PC-3 (cell line): ENCODE results near the gene NR2F2. TPM values are rescaled to one million over a fixed set of nuclear protein-coding genes. Genes with fewer than 3 reads are reported as not detected.
A peak's percentile ranks its signal among the peaks of the same experiment; 100 is the strongest.

ENCODE experiments used
- ATAC-seq: fragments of 200-7000 bp; cut with Tn5 transposase; 2 replicates; pipeline ENCODE4 v1.9.1; 2020; ENCODE audit warnings: mild to moderate bottlenecking, moderate library complexity
- BruUV-seq: library from RNA; stranded (reverse); fragments of 400-500 nt; replicated peaks from 2 replicates; lab custom pipeline; 2021; lab: Mats Ljungman, UMichigan
- CTCF ChIA-PET: fragments of 300-600 bp; sonication (Branson Sonifier 250); formaldehyde crosslinking; loops from one replicate; lab custom pipeline; 2022; ENCODE audit warnings: antibody characterized with exemption; lab: Charles Lee
- POLR2A ChIA-PET: fragments of 300-600 bp; sonication (Branson Sonifier 250); formaldehyde crosslinking; loops from one replicate; lab custom pipeline; 2022; ENCODE audit warnings: antibody characterized with exemption; ENCODE audit not compliant: unreplicated experiment; lab: Charles Lee
- DNase-seq: peaks from one replicate; pipeline ENCODE4 v3.0.0-alpha.2; 2015
- H2AFZ ChIP-seq: fragments of 300-600 bp; sonication (generic); 2 replicates; pipeline ENCODE4 v1.6.0; 2016; ENCODE audit warnings: antibody characterized with exemption, low read length
- H3F3A ChIP-seq: fragments of 300-600 bp; sonication (generic); one replicate; pipeline ENCODE4 v1.6.0; 2017; ENCODE audit warnings: antibody characterized with exemption, low read length, control low read depth, mild to moderate bottlenecking; ENCODE audit not compliant: unreplicated experiment
- H3K27ac ChIP-seq: fragments of 300-600 bp; sonication (generic); 2 replicates; pipeline ENCODE4 v1.5.1; 2016; ENCODE audit warnings: mild to moderate bottlenecking, low read length
- H3K27me3 ChIP-seq: fragments of 300-600 bp; sonication (generic); 2 replicates; pipeline ENCODE4 v1.6.1; 2016; ENCODE audit warnings: low read length, mixed read lengths
- H3K36me3 ChIP-seq: fragments of 300-600 bp; sonication (generic); 2 replicates; pipeline ENCODE4 v1.6.1; 2016; ENCODE audit warnings: low read depth, mixed run types, low read length, mixed read lengths
- H3K4me1 ChIP-seq: fragments of 300-600 bp; sonication (generic); 2 replicates; pipeline ENCODE4 v1.5.1; 2016; ENCODE audit warnings: low read length; ENCODE audit not compliant: insufficient read depth
- H3K4me2 ChIP-seq: fragments of 300-600 bp; sonication (generic); 2 replicates; pipeline ENCODE4 v1.6.0; 2016; ENCODE audit warnings: low read length
- H3K4me3 ChIP-seq: fragments of 300-600 bp; sonication (generic); 2 replicates; pipeline ENCODE4 v1.5.1; 2016; ENCODE audit warnings: mild to moderate bottlenecking, low read length, mixed read lengths
- H3K79me2 ChIP-seq: fragments of 300-600 bp; sonication (generic); 2 replicates; pipeline ENCODE4 v1.6.1; 2017; ENCODE audit warnings: low read length, mixed read lengths
- H3K9ac ChIP-seq: fragments of 300-600 bp; sonication (generic); 2 replicates; pipeline ENCODE4 v1.6.0; 2016; ENCODE audit warnings: mild to moderate bottlenecking, low read length
- H3K9me2 ChIP-seq: fragments of 300-600 bp; sonication (generic); replicated peaks from 2 replicates; pipeline ENCODE4 v1.6.1; 2016; ENCODE audit warnings: mixed run types, low read length, mixed read lengths
- H3K9me3 ChIP-seq: fragments of 300-600 bp; sonication (generic); 2 replicates; pipeline ENCODE4 v1.6.1; 2016; ENCODE audit warnings: low read length, mixed read lengths
- H4K20me1 ChIP-seq: fragments of 300-600 bp; sonication (generic); 2 replicates; pipeline ENCODE4 v1.6.1; 2016; ENCODE audit warnings: low read length, mixed read lengths
- EZH2 ChIP-seq: fragments of 300-600 bp; sonication (generic); IDR thresholded peaks from one replicate; pipeline ENCODE4 v1.6.1; 2017; ENCODE audit warnings: antibody characterized with exemption, mild to moderate bottlenecking, low read length; ENCODE audit not compliant: unreplicated experiment
- EZH2phosphoT487 ChIP-seq: fragments of 300-600 bp; sonication (generic); IDR thresholded peaks from 2 replicates; pipeline ENCODE4 v1.6.1; 2018; ENCODE audit warnings: mild to moderate bottlenecking, antibody characterized with exemption, low read length, borderline replicate concordance
- intact Hi-C: fragments of 100-400 bp; cut with micrococcal nuclease; formaldehyde crosslinking; loops from 2 replicates; pipeline ENCODE4 v1.9.0; 2023
- total RNA-seq: library from RNA; depleted of rRNA; stranded (reverse); fragments of >200 nt; gene quantifications from 2 replicates; pipeline ENCODE4 v1.2.3, GENCODE V29; 2014
- TF ChIP-seq, protein P1 (sequence below): fragments of 300-600 bp; sonication (generic); conservative IDR thresholded peaks from 2 replicates; pipeline ENCODE4 v1.5.1; 2017; ENCODE audit warnings: antibody characterized with exemption, low read depth, mild to moderate bottlenecking, low read length

The NR2F2 gene
- total RNA-seq, 1 experiment from 2014 or later = 19.6 TPM

GRCh38 chr15:96320703-96321638 lies 9.5 kb upstream of the NR2F2 start:
- TF ChIP-seq, protein P1, sequence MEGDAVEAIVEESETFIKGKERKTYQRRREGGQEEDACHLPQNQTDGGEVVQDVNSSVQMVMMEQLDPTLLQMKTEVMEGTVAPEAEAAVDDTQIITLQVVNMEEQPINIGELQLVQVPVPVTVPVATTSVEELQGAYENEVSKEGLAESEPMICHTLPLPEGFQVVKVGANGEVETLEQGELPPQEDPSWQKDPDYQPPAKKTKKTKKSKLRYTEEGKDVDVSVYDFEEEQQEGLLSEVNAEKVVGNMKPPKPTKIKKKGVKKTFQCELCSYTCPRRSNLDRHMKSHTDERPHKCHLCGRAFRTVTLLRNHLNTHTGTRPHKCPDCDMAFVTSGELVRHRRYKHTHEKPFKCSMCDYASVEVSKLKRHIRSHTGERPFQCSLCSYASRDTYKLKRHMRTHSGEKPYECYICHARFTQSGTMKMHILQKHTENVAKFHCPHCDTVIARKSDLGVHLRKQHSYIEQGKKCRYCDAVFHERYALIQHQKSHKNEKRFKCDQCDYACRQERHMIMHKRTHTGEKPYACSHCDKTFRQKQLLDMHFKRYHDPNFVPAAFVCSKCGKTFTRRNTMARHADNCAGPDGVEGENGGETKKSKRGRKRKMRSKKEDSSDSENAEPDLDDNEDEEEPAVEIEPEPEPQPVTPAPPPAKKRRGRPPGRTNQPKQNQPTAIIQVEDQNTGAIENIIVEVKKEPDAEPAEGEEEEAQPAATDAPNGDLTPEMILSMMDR = no peak
- no peak for TF ChIP-seq EZH2
- TF ChIP-seq EZH2phosphoT487 = no peak
- no peaks in the 10 kb centered on the region for H3K9me2 ChIP-seq
- BruUV-seq = no TSS peak
- H3K4me2 ChIP-seq = peak overlapping the region; percentile 89; the same call in 1 of the 2 replicates
- POLR2A ChIA-PET = no interaction called here
- no peaks in the 10 kb centered on the region for H3K36me3 ChIP-seq
- H3K9me3 ChIP-seq = no peaks in the 10 kb centered on the region
- H2AFZ ChIP-seq = no peak overlapping the region
- peaks cover 29% of the 10 kb centered on the region for H3K79me2 ChIP-seq
- H3K4me3 ChIP-seq = no peak overlapping the region
- intact Hi-C loops = loop anchor here (10.0 kb wide), 1 partner anchor 914 kb away; no protein-coding TSS in a partner anchor
- ATAC-seq (no peak), DNase-seq (no peak)
- H4K20me1 ChIP-seq = no peaks in the 10 kb centered on the region
- H3K4me1 ChIP-seq = peaks cover 29% of the 10 kb centered on the region
- H3F3A ChIP-seq = peaks cover 4% of the 10 kb centered on the region
- no peak overlapping the region for H3K9ac ChIP-seq
- CTCF ChIA-PET = no interaction called here
- no peaks in the 10 kb centered on the region for H3K27me3 ChIP-seq
- no peak overlapping the region for H3K27ac ChIP-seq

DNA sequence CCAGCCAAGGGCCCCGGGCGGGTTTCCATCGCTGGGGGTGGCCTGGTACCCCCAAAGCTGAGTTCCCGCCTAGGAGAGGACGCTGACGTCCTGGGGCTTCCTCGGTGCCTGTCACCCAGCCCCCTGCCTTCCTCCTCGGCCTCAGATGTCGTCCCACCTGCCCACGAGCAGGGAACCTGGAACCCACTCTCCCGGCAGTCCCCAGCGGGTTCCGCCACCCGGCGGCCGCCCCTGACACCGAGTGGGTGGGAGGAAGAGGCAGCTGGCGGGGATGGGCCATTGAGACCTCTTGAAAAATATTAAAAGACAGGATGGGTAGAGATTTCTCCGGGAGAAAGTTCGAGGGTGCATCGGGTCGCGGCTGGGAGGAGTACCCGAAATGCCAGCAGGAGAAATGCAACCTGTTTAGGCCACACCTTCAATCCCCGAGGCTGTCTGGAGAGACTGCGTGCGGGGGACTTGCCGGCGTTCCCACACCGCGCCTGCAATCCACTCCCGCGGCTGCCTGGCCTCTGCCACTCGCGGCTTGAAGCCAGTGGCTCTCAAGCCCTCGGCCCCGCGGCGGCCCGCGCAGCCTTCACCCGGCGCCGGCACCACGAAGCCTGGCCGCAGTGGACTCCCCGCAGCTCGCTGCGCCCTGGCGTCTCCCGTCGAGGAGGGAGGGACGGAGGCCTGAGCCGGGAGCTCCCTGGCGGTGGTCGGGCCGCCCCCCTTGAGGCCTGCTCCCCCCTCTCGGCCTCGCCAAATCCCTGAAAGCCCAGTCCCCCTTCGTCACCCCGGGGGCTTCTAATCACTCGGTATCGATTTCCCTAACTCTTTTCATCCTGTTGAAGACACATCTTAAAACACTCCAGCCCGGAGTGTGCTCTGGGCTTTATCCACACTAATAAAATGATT lies 8.6 kb upstream of the NR2F2 start:
- Histone ChIP-seq H3F3A (peaks cover 7% of the 10 kb centered on the region), H3K36me3 (no peaks in the 10 kb centered on the region), H3K4me3 (peak overlapping the region; percentile 66), H3K9me3 (no peaks in the 10 kb centered on the region), H3K9ac (peak overlapping the region; percentile 67), H2AFZ (peak overlapping the region; percentile 91), H3K27me3 (no peaks in the 10 kb centered on the region), H3K4me2 (peak overlapping the region; percentile 89), H3K4me1 (peaks cover 29% of the 10 kb centered on the region), H3K27ac (no peak overlapping the region), H4K20me1 (no peaks in the 10 kb centered on the region), H3K79me2 (peaks cover 38% of the 10 kb centered on the region), H3K9me2 (no peaks in the 10 kb centered on the region)
- TF ChIP-seq EZH2phosphoT487 (no peak), EZH2 (no peak)
- TF ChIP-seq, protein P1 = no peak
- DNase-seq = peak; percentile 16
- BruUV-seq = no TSS peak
- ChIA-PET POLR2A (interaction anchor here (0.6 kb wide), 1 partner anchor 91 kb away, joined by 3 read pairs; no protein-coding TSS in a partner anchor), CTCF (no interaction called here)
- intact Hi-C loops = loop anchor here (10.0 kb wide), 1 partner anchor 913 kb away; no protein-coding TSS in a partner anchor
- ATAC-seq = peak; percentile 14
